Measurements from ENCODE around the gene STK17A. TPM values are rescaled to one million over a fixed set of nuclear protein-coding genes. Genes with fewer than 3 reads are reported as not detected.

STK17A gene
- polyA plus RNA-seq, 1 of the 3 experiments (the other 2 are of a cell fraction): 47.8 TPM

DNA sequence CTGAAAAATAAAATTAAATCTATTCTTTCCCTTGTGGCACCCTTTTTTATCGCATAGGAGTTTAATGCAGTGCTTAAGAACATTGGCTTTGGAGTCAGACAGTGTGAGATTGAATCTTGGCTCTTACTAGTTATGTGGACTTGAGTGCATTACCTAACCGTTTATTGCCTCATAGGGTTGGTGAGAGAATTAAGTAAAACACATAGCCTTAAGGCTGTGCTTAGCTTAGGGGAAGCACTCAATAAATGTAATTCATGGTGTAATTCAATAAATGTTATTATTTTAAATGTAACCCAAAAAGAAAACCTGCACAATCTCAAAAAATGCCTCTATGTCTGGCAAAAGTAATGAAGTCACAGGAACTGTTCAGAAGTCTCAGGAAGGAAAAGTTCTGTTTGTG is 2.7 kb downstream of the STK17A start (continued):
- TF ChIP-seq REST (IDR thresholded peaks at IDR 0.05; ENCODE audit: low read depth, low read length) (no peak), MXI1 (IDR thresholded peaks at IDR 0.05; ENCODE audit: low read depth, low read length) (no peak), POLR2AphosphoS5 (IDR thresholded peaks at IDR 0.05; ENCODE audit: low read depth, low read length) (no peak), YY1 (IDR thresholded peaks at IDR 0.05; ENCODE audit: low read depth) (no peak), NRF1 (IDR thresholded peaks at IDR 0.05; ENCODE audit: low read depth, low read length) (no peak), TEAD4 (IDR thresholded peaks at IDR 0.05; ENCODE audit: borderline replicate concordance, insufficient read depth) (no peak), CTCF (IDR thresholded peaks at IDR 0.05) (no peak), ELF1 (IDR thresholded peaks at IDR 0.05) (no peak), FOXM1 (IDR thresholded peaks at IDR 0.05; ENCODE audit: low read depth) (no peak), RXRA (IDR thresholded peaks at IDR 0.05; ENCODE audit: borderline replicate concordance, low read depth) (no peak), EP300 (IDR thresholded peaks at IDR 0.05; ENCODE audit: borderline replicate concordance in 1 of 2, low read depth in 1 of 2, low read length in 1 of 2) (no peak), TCF12 (IDR thresholded peaks at IDR 0.05) (no peak)

GRCh38 chr7:43586251-43586900 is 3.5 kb downstream of the STK17A start:
- TF ChIP-seq GATA2 (CRISPR knock-in tag; IDR thresholded peaks at IDR 0.05) (no peak), PBX3 (IDR thresholded peaks at IDR 0.05) (peak; percentile 44; the same call in 1 of the 2 replicates), TAF1 (IDR thresholded peaks at IDR 0.05; ENCODE audit: borderline replicate concordance, low read depth, low read length) (no peak)
- Histone ChIP-seq H3K9me2 (no peaks in the 10 kb centered on the region), H3K27me3 (ENCODE audit: insufficient read depth) (no peaks in the 10 kb centered on the region), H3K36me3 (replicated peaks in 1 of 2; ENCODE audit: control insufficient read depth in 1 of 2, insufficient read depth in 2 of 2, low read length in 1 of 2) (peaks cover 5 to 23% of the 10 kb centered on the region in 2 experiments), H3K4me2 (peak overlapping the region; percentile 94), H2AFZ (ENCODE audit: low read depth) (no peak overlapping the region), H3F3A (replicated peaks; ENCODE audit: insufficient read depth) (peaks cover 9% of the 10 kb centered on the region), H3K9me3 (no peaks in the 10 kb centered on the region), H3K4me3 (ENCODE audit: low read depth in 2 of 2, low read length in 1 of 2) (peak overlapping the region; percentile 70 to 98; a peak in 3 of 4 replicates), H4K20me1 (ENCODE audit: insufficient read depth) (peaks cover 83% of the 10 kb centered on the region), H3K27ac (ENCODE audit: low read depth in 2 of 2, low read length in 1 of 2) (peak overlapping the region in 1 of 2 experiments; percentile 88; a peak in 3 of 4 replicates), H3K9ac (peak overlapping the region; percentile 90), H3K79me2 (ENCODE audit: insufficient read depth) (peaks cover 84% of the 10 kb centered on the region), H3K4me1 (ENCODE audit: control insufficient read depth in 1 of 2, insufficient read depth in 2 of 2, low read depth in 1 of 2, low read length in 1 of 2) (peaks cover 20 to 27% of the 10 kb centered on the region in 2 experiments; a peak in 3 of 4 replicates)
- 65% methylated on average over 4 of the region's 4 CpGs for WGBS (ENCODE audit: low lambda C conversion rate)
- CTCF ChIA-PET: interaction anchor here (1.2 to 8.5 kb wide), 7 partner anchors 16 to 645 kb away, joined by 3 to 346 read pairs (median 10); no protein-coding TSS in a partner anchor
- POLR2A ChIA-PET: no interaction called here
- DNase-seq: no peak
